Activated T-cell treated with anti-CD3 and anti-CD28 coated beads for 1 hour (primary cell): ENCODE measurements around the gene TBC1D3B.
"Not testable (repeated sequence)": the region's sequence is repeated elsewhere in the genome, so short reads cannot be mapped to it uniquely, and the experiment has no call there.

ENCODE experiments used
- DNase-seq: peaks from one replicate; pipeline ENCODE4 v3.0.0-alpha.2; 2020; ENCODE audit warnings: low read depth

The TBC1D3B gene

GRCh38 chr17:36176536-36176935 is at the start of gene TBC1D3B:
Gene TBC1D3B, minus strand, starts transcription at chr17:36176636. Its CDS starts 1,586 bp downstream, at chr17:36175050.
- not testable (repeated sequence) for DNase-seq

GRCh38 chr17:36222967-36223366 is 46.5 kb upstream of the TBC1D3B start:
- DNase-seq: not testable (repeated sequence)

GRCh38 chr17:36221581-36222100 is 45.2 kb upstream of the TBC1D3B start:
- DNase-seq: not testable (repeated sequence)

GRCh38 chr17:36220737-36221580 is 44.5 kb upstream of the TBC1D3B start:
- not testable (repeated sequence) for DNase-seq

GRCh38 chr17:36219556-36219955 is 43.1 kb upstream of the TBC1D3B start:
- not testable (repeated sequence) for DNase-seq

- DNase-seq: not testable (repeated sequence)
These were observed 39.2 kb upstream of the TBC1D3B start for GRCh38 chr17:36215406-36216308.

GRCh38 chr17:36214918-36215317 is 38.5 kb upstream of the TBC1D3B start:
- DNase-seq: no peak

GRCh38 chr17:36213695-36214094 is 37.3 kb upstream of the TBC1D3B start:
- no peak for DNase-seq

GRCh38 chr17:36212966-36213365 is 36.5 kb upstream of the TBC1D3B start:
- DNase-seq: no peak

GRCh38 chr17:36212272-36212605 is 35.8 kb upstream of the TBC1D3B start:
- DNase-seq: no peak

GRCh38 chr17:36211484-36212271 is 35.2 kb upstream of the TBC1D3B start:
- DNase-seq: not testable (repeated sequence)

GRCh38 chr17:36210439-36211211 is 34.2 kb upstream of the TBC1D3B start, which contains the start of gene CCL4L2:
Gene CCL4L2, plus strand, starts transcription at chr17:36211063.
- not testable (repeated sequence) for DNase-seq

GRCh38 chr17:36209575-36209974 is 33.1 kb upstream of the TBC1D3B start:
- no peak for DNase-seq

- not testable (repeated sequence) for DNase-seq
These were observed 30.9 kb upstream of the TBC1D3B start for GRCh38 chr17:36207383-36207782.

GRCh38 chr17:36206486-36206821 is 30.0 kb upstream of the TBC1D3B start:
- DNase-seq: not testable (repeated sequence)

- no peak for DNase-seq
These were observed 29.4 kb upstream of the TBC1D3B start for GRCh38 chr17:36205637-36206485.

- DNase-seq: no peak
These were observed 28.5 kb upstream of the TBC1D3B start for GRCh38 chr17:36204724-36205500.

GRCh38 chr17:36203335-36203734 is 26.9 kb upstream of the TBC1D3B start:
- no peak for DNase-seq

- not testable (repeated sequence) for DNase-seq
These were observed 25.1 kb upstream of the TBC1D3B start for GRCh38 chr17:36201506-36201905.
